IPS-15b (cell line): ENCODE measurements around the gene HDAC2.
"Not testable (repeated sequence)": the region's sequence is repeated elsewhere in the genome, so short reads cannot be mapped to it uniquely, and the experiment has no call there.

Source experiments
- H3K27me3 ChIP-seq: one replicate; pipeline ENCODE4 v1.6.1; 2013; ENCODE audit warnings: low read length; ENCODE audit not compliant: control insufficient read depth, insufficient read depth
- H3K36me3 ChIP-seq: one replicate; pipeline ENCODE4 v1.6.1; 2013; ENCODE audit warnings: low read length; ENCODE audit not compliant: control insufficient read depth, insufficient read depth
- H3K4me1 ChIP-seq: one replicate; pipeline ENCODE4 v1.6.1; 2013; ENCODE audit warnings: mild to moderate bottlenecking, low read length; ENCODE audit not compliant: control insufficient read depth, insufficient read depth
- H3K4me3 ChIP-seq: one replicate; pipeline ENCODE4 v1.5.1; 2013; ENCODE audit warnings: low read depth, low read length
- H3K9ac ChIP-seq: one replicate; pipeline ENCODE4 v1.6.1; 2013; ENCODE audit warnings: low read depth, mild to moderate bottlenecking, low read length
- H3K9me3 ChIP-seq: one replicate; pipeline ENCODE4 v1.6.1; 2013; ENCODE audit warnings: mild to moderate bottlenecking, low read length; ENCODE audit not compliant: control insufficient read depth, insufficient read depth

HDAC2 gene

GRCh38 chr6:113970805-113971676 is at the start of gene HDAC2:
TSS of gene HDAC2 (minus strand) at chr6:113971148. CDS start at chr6:113970908, 240 bp downstream.
- H3K27me3 ChIP-seq, result peaks cover 7% of the 10 kb centered on the region
- peak within 1 kb of the TSS; percentile 91 for H3K4me3 ChIP-seq
- H3K36me3 ChIP-seq, result no peaks in the 10 kb centered on the region
- no peaks in the 10 kb centered on the region for H3K9me3 ChIP-seq
- peak within 1 kb of the TSS; percentile 99 for H3K9ac ChIP-seq
- H3K4me1 ChIP-seq, result peaks cover 11% of the 10 kb centered on the region

- H3K27me3 ChIP-seq, result no peaks in the 10 kb centered on the region
- no peak overlapping the region for H3K9ac ChIP-seq
- no peak overlapping the region for H3K4me3 ChIP-seq
- H3K9me3 ChIP-seq, result no peaks in the 10 kb centered on the region
- no peaks in the 10 kb centered on the region for H3K36me3 ChIP-seq
- H3K4me1 ChIP-seq, result no peaks in the 10 kb centered on the region
Measured at GRCh38 chr6:114020196-114020595, 49.2 kb upstream of the HDAC2 start.

GRCh38 chr6:114017146-114017545 is 46.2 kb upstream of the HDAC2 start:
- not testable (repeated sequence) for H3K36me3 ChIP-seq, H3K9ac ChIP-seq, H3K4me3 ChIP-seq, H3K27me3 ChIP-seq, H3K4me1 ChIP-seq, H3K9me3 ChIP-seq

- not testable (repeated sequence) for H3K27me3 ChIP-seq, H3K9me3 ChIP-seq, H3K4me3 ChIP-seq, H3K36me3 ChIP-seq, H3K9ac ChIP-seq
- H3K4me1 ChIP-seq, result peaks cover 21% of the 10 kb centered on the region
Measured at GRCh38 chr6:114014106-114014505, 43.2 kb upstream of the HDAC2 start.

- not testable (repeated sequence) for H3K27me3 ChIP-seq, H3K36me3 ChIP-seq, H3K4me3 ChIP-seq, H3K9me3 ChIP-seq, H3K9ac ChIP-seq
- peaks cover 37% of the 10 kb centered on the region for H3K4me1 ChIP-seq
Measured at GRCh38 chr6:114011486-114011885, 40.5 kb upstream of the HDAC2 start.

GRCh38 chr6:114010540-114010939 is 39.6 kb upstream of the HDAC2 start:
- Histone ChIP-seq H3K9me3 (no peaks in the 10 kb centered on the region), H3K9ac (no peak overlapping the region), H3K36me3 (no peaks in the 10 kb centered on the region), H3K27me3 (no peaks in the 10 kb centered on the region), H3K4me1 (peaks cover 37% of the 10 kb centered on the region), H3K4me3 (peak overlapping the region; percentile 10)

GRCh38 chr6:114009192-114009591 is 38.2 kb upstream of the HDAC2 start:
- Histone ChIP-seq H3K4me1 (peaks cover 37% of the 10 kb centered on the region), H3K9me3 (no peaks in the 10 kb centered on the region), H3K36me3 (no peaks in the 10 kb centered on the region), H3K4me3 (peak overlapping the region; percentile 2), H3K27me3 (no peaks in the 10 kb centered on the region), H3K9ac (no peak overlapping the region)

GRCh38 chr6:114008331-114008730 is 37.4 kb upstream of the HDAC2 start:
- Histone ChIP-seq H3K4me1 (peaks cover 37% of the 10 kb centered on the region), H3K9me3 (no peaks in the 10 kb centered on the region), H3K9ac (no peak overlapping the region), H3K27me3 (no peaks in the 10 kb centered on the region), H3K36me3 (no peaks in the 10 kb centered on the region), H3K4me3 (no peak overlapping the region)

GRCh38 chr6:114007516-114007915 is 36.6 kb upstream of the HDAC2 start:
- Histone ChIP-seq H3K9ac (no peak overlapping the region), H3K9me3 (no peaks in the 10 kb centered on the region), H3K27me3 (no peaks in the 10 kb centered on the region), H3K4me3 (no peak overlapping the region), H3K36me3 (no peaks in the 10 kb centered on the region), H3K4me1 (peaks cover 41% of the 10 kb centered on the region)

GRCh38 chr6:114001354-114001753 is 30.4 kb upstream of the HDAC2 start:
- no peak overlapping the region for H3K4me3 ChIP-seq
- H3K4me1 ChIP-seq, result peaks cover 7% of the 10 kb centered on the region
- H3K27me3 ChIP-seq, result no peaks in the 10 kb centered on the region

GRCh38 chr6:114000069-114000468 is 29.1 kb upstream of the HDAC2 start:
- H3K4me1 ChIP-seq, result peaks cover 10% of the 10 kb centered on the region
- no peak overlapping the region for H3K4me3 ChIP-seq
- H3K9me3 ChIP-seq, result no peaks in the 10 kb centered on the region
- H3K27me3 ChIP-seq, result no peaks in the 10 kb centered on the region
- no peak overlapping the region for H3K9ac ChIP-seq
- no peaks in the 10 kb centered on the region for H3K36me3 ChIP-seq

More at GRCh38 chr6:114001354-114001753, 30.4 kb upstream of the HDAC2 start:
- Histone ChIP-seq H3K9me3 (no peaks in the 10 kb centered on the region), H3K9ac (no peak overlapping the region), H3K36me3 (no peaks in the 10 kb centered on the region)

- H3K9ac ChIP-seq, result no peak overlapping the region
- peaks cover 11% of the 10 kb centered on the region for H3K4me1 ChIP-seq
- H3K27me3 ChIP-seq, result no peaks in the 10 kb centered on the region
- H3K36me3 ChIP-seq, result no peaks in the 10 kb centered on the region
- H3K4me3 ChIP-seq, result no peak overlapping the region
- no peaks in the 10 kb centered on the region for H3K9me3 ChIP-seq
Measured at GRCh38 chr6:113999284-113999683, 28.3 kb upstream of the HDAC2 start.
